Lung (tissue), 12 donors: ENCODE results near the gene NGEF. TPM values are rescaled to one million over a fixed set of nuclear protein-coding genes. Genes with fewer than 3 reads are reported as not detected.

Source experiments
- ATAC-seq: fragments of 200-7000 bp; cut with Tn5 transposase; one replicate; pipeline ENCODE4 v1.9.1; 2020; ENCODE audit warnings: moderate number of reproducible peaks; ENCODE audit not compliant: insufficient read depth, low FRiP score
- DNase-seq, 3 donors: peaks; one replicate each; pipeline ENCODE4 v3.0.0-alpha.2; 2013 to 2017
- H3K27ac ChIP-seq, 2 donors: one replicate each; pipeline ENCODE4 v1.5.1; 2013; ENCODE audit warnings: mild to moderate bottlenecking in 2 of 2, moderate library complexity in 2 of 2, control low read depth in 1 of 2, inconsistent platforms in 1 of 2, low read depth in 1 of 2, low read length in 1 of 2
- H3K27me3 ChIP-seq, 3 donors: one replicate each; pipeline ENCODE4 v1.5.1; 2013; ENCODE audit warnings: low read length in 2 of 3; ENCODE audit not compliant: control insufficient read depth in 3 of 3, insufficient read depth in 3 of 3
- H3K36me3 ChIP-seq, 4 donors: one replicate each; pipeline ENCODE4 v1.5.1; 2013; ENCODE audit warnings: low read length in 4 of 4, mild to moderate bottlenecking in 1 of 4, moderate library complexity in 1 of 4; ENCODE audit not compliant: control insufficient read depth in 4 of 4, insufficient read depth in 4 of 4
- H3K4me1 ChIP-seq, 5 donors: one replicate each; pipeline ENCODE4 v1.5.1; 2013; ENCODE audit warnings: low read length in 5 of 5, mild to moderate bottlenecking in 2 of 5, moderate library complexity in 1 of 5; ENCODE audit not compliant: control insufficient read depth in 5 of 5, insufficient read depth in 5 of 5
- H3K4me3 ChIP-seq: one replicate; pipeline ENCODE4 v1.5.1; 2013; ENCODE audit warnings: mild to moderate bottlenecking, control low read depth, moderate library complexity
- H3K9ac ChIP-seq, 2 donors: one replicate each; pipeline ENCODE4 v1.5.1; 2013; ENCODE audit warnings: low read length in 2 of 2, control low read depth in 1 of 2; ENCODE audit not compliant: insufficient read depth in 1 of 2
- H3K9me3 ChIP-seq, 4 donors: one replicate each; pipeline ENCODE4 v1.5.1; 2013; ENCODE audit warnings: low read length in 3 of 4, mild to moderate bottlenecking in 1 of 4, moderate library complexity in 1 of 4; ENCODE audit not compliant: control insufficient read depth in 4 of 4, insufficient read depth in 3 of 4
- WGBS, 2 donors: extraction: QIAGEN DNeasy Blood & Tissue Kit; methylation state at CpG; one replicate each; pipeline ENCODE4 v1.1.7; 2013; 5-methylcytosine and 5-hydroxymethylcytosine counted together
- polyA plus RNA-seq, 2 donors: library from polyadenylated mRNA; stranded (reverse); fragments of 200-250 nt; gene quantifications; one replicate each; pipeline ENCODE4 v1.2.1, GENCODE V29; 2013
- total RNA-seq, 2 donors: library from RNA; depleted of rRNA in 1 of 2; stranded (reverse); fragments of >200 nt in 1 of 2; gene quantifications; one replicate each; pipeline ENCODE4 v1.2.1, GENCODE V29; 2014 to 2021
- TF ChIP-seq, protein P1 (sequence below): IDR thresholded peaks from 2 replicates; pipeline ENCODE4 v1.5.1; 2012; ENCODE audit warnings: mild to moderate bottlenecking; ENCODE audit errors: control extremely low read depth, extremely low read depth
- donor health status: control.
- donor health status: control.
- donor health status: Bipolar disorder and iron deficiency.
- donor health status: healthy.
- donor health status: DM: yes; HTN: yes; CAD: no.

The NGEF gene
- total and polyA plus RNA-seq, 4 donors = 0.35 to 2.4 (median 1.5) TPM

DNA sequence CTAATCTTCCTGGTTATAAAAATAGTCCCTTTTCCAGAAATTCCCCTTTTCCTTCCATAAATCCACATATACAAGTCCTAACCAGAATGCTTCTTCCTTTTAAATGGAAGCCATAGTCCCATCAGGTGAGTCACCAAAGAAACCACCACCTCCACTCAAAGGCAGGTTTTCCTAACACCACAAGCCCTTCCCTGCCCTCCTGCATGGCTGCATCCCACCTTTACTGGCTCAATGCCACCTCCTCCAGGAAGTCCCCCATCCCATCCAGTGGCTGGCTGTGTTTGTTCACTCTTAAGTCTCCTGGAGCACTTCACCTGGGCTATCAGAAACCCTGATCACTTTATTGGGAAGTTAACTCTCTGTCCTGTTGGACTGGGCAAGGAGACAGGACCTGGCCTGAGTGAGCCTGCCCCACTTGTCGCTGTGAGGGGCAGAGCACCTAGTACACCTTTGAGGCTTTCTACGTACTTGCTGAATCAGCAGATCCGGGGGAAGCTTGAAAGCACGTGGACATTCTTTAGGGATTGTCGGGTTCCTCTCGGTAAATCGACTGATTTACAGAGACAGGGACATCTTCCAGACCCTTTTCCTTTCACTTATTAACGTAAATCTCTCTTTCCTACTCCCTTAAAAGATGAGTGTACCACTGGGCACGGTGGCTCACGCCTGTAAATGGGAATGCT is 71.0 kb downstream of the NGEF start:
- no peak for ATAC-seq
- Histone ChIP-seq H3K27ac (no peak overlapping the region), H3K36me3 (no peaks in the 10 kb centered on the region), H3K9ac (no peak overlapping the region), H3K27me3 (no peaks in the 10 kb centered on the region), H3K4me3 (no peak overlapping the region), H3K9me3 (peaks cover 0 to 4% (median 0%) of the 10 kb centered on the region in 4 donors), H3K4me1 (no peaks in the 10 kb centered on the region)
- WGBS, 2 donors = 84 to 90% methylated on average over 10 of the region's 10 CpGs
- TF ChIP-seq, protein P1, sequence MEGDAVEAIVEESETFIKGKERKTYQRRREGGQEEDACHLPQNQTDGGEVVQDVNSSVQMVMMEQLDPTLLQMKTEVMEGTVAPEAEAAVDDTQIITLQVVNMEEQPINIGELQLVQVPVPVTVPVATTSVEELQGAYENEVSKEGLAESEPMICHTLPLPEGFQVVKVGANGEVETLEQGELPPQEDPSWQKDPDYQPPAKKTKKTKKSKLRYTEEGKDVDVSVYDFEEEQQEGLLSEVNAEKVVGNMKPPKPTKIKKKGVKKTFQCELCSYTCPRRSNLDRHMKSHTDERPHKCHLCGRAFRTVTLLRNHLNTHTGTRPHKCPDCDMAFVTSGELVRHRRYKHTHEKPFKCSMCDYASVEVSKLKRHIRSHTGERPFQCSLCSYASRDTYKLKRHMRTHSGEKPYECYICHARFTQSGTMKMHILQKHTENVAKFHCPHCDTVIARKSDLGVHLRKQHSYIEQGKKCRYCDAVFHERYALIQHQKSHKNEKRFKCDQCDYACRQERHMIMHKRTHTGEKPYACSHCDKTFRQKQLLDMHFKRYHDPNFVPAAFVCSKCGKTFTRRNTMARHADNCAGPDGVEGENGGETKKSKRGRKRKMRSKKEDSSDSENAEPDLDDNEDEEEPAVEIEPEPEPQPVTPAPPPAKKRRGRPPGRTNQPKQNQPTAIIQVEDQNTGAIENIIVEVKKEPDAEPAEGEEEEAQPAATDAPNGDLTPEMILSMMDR = no peak
- no peak for DNase-seq

DNA sequence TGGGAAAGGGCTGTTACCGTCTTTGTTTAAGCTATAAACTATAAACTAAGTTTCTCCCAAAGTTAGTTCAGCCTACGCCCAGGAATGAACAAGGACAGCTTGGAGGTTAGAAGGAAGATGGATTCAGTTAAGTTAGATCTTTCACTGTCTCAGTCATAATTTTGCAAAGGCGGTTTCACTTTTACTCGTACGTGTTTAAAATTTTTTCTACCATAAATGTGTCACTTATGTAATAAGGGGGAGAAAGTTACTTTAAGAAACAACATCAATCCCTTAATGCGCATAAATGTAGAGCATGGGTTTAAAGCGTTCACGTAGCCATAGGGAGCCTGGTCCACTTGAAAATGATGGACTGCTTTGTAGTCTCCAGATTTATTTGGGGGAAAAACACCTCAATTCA is 71.7 kb downstream of the NGEF start:
- no peak for ATAC-seq
- H3K4me3 ChIP-seq = no peak overlapping the region
- H3K27me3 ChIP-seq = no peaks in the 10 kb centered on the region
- no peaks in the 10 kb centered on the region for H3K36me3 ChIP-seq
- peaks cover 0 to 4% (median 0%) of the 10 kb centered on the region in 4 donors for H3K9me3 ChIP-seq
- TF ChIP-seq, protein P1 = no peak
- DNase-seq = no peak
- 79 to 88% methylated on average over 8 of the region's 8 CpGs for WGBS, 2 donors
- no peak overlapping the region for H3K9ac ChIP-seq
- no peaks in the 10 kb centered on the region for H3K4me1 ChIP-seq
- no peak overlapping the region for H3K27ac ChIP-seq

DNA sequence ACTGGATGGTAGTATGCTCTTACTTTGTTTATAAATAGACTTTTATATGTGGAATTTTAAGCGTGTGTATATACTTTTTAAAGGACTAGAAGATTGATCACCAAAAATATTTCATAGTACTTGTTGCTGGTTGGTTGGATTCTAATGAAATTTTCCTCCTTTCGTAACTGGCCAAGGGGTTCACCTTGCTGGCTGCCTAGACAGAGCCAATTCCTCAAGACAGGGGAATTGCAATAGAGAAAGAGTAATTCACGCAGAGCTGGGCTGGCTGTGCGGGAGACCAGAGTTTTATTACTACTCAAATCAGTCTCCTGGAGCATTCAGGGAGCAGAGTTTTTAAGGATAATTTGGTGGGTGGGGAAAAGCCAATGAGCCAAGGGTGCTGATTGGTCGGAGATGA is 72.3 kb downstream of the NGEF start:
- WGBS, 2 donors = 90 to 94% methylated on average over 5 of the region's 5 CpGs
- no peak overlapping the region for H3K9ac ChIP-seq
- DNase-seq (no peak), ATAC-seq (no peak)
- no peaks in the 10 kb centered on the region for H3K27me3 ChIP-seq
- no peak overlapping the region for H3K27ac ChIP-seq
- no peak overlapping the region for H3K4me3 ChIP-seq
- no peaks in the 10 kb centered on the region for H3K4me1 ChIP-seq
- TF ChIP-seq, protein P1 = no peak
- peaks cover 0 to 4% (median 0%) of the 10 kb centered on the region in 4 donors for H3K9me3 ChIP-seq
- H3K36me3 ChIP-seq = no peaks in the 10 kb centered on the region
